ENCODE measurements around the gene MYCL. TPM values are rescaled to one million over a fixed set of nuclear protein-coding genes. Genes with fewer than 3 reads are reported as not detected.

MYCL gene
- polyA plus RNA-seq (2011; rRNA removed) (1.3 and 1.5 TPM in 2 replicates), polyA plus RNA-seq (2017; fragmentation: RNase III; extraction: RNeasy Plus Mini Kit Qiagen cat#74134 plus additional on column Dnase treatment) (0.62 to 0.68 TPM (median 0.67 TPM) in 3 replicates), polyA minus RNA-seq (2011; rRNA and poly(A)+ RNA removed) (1.7 and 2.0 TPM in 2 replicates)
- 0.63 and 0.92 TPM in 2 replicates for polyA plus RNA-seq (2012; cell fraction: cytosol; rRNA removed)
- polyA plus RNA-seq (2012; cell fraction: nucleus; rRNA removed) = 0.52 and 0.82 TPM in 2 replicates

- peak within 1 kb of the TSS; percentile 71 to 83 for H3K27ac ChIP-seq
- peaks cover 10% of the 10 kb centered on the region; the same call in 2 of the 3 replicates for H3K4me1 ChIP-seq
- ATAC-seq (peak; percentile 80 to 83), DNase-seq (ENCODE audit: low read depth in 1 of 2, low spot score in 1 of 2) (peak; percentile 72 to 80), FAIRE-seq (no peak)
- POLR2A ChIA-PET = interaction anchor here (0.6 to 1.8 kb wide), 8 partner anchors 9 to 138 kb away, joined by 3 to 8 read pairs (median 3); partner anchors contain the start of genes CAP1 and TRIT1
- H3K9me3 ChIP-seq = no peaks in the 10 kb centered on the region
- H3K4me2 ChIP-seq = peak within 1 kb of the TSS; percentile 99
- H3K4me3 ChIP-seq = peak within 1 kb of the TSS; percentile 60
- CTCF ChIA-PET = interaction anchor here (0.6 to 2.8 kb wide), 34 partner anchors 9 to 605 kb away, joined by 3 to 29 read pairs (median 5); partner anchors contain the start of genes CAP1 and TRIT1
- WGBS (ENCODE audit: missing lambda C conversion rate) = 0% methylated on average over 3 of the region's 92 CpGs
- TF ChIP-seq BCL3 (IDR thresholded peaks at IDR 0.05) (no peak), REST (IDR thresholded peaks at IDR 0.05) (no peak), RARB (CRISPR knock-in tag; IDR thresholded peaks at IDR 0.05) (no peak), NPAS2 (CRISPR knock-in tag; IDR thresholded peaks at IDR 0.05; ENCODE audit: borderline replicate concordance) (no peak), HOXB5 (CRISPR knock-in tag; IDR thresholded peaks at IDR 0.05) (0 out of 2 replicates have a peak, but pooled peaks have one; percentile 60), HDAC2 (IDR thresholded peaks at IDR 0.05) (no peak), RAD21 (conservative IDR thresholded peaks at IDR 0.05 in 1 of 2, IDR thresholded peaks at IDR 0.05 in 1 of 2) (peak; percentile 40 to 68), FOSB (CRISPR knock-in tag; IDR thresholded peaks at IDR 0.05) (no peak), POLR2AphosphoS2 (conservative IDR thresholded peaks at IDR 0.05; ENCODE audit: low read length) (no peak), ESRRA (IDR thresholded peaks at IDR 0.05; ENCODE audit: borderline replicate concordance, low read length) (no peak), ZC3H11A (IDR thresholded peaks at IDR 0.05) (no peak), RCOR1 (IDR thresholded peaks at IDR 0.05; ENCODE audit: low read depth, low read length) (no peak), FOXS1 (CRISPR knock-in tag; IDR thresholded peaks at IDR 0.05) (no peak; the same call in 1 of the 2 replicates), ZSCAN20 (CRISPR knock-in tag; IDR thresholded peaks at IDR 0.05) (no peak), CHD2 (IDR thresholded peaks at IDR 0.05; ENCODE audit: low read length, partially characterized antibody) (no peak), KDM1A (IDR thresholded peaks at IDR 0.05; ENCODE audit: low read depth) (no peak), KDM5A (IDR thresholded peaks at IDR 0.05) (no peak), ATOH8 (CRISPR knock-in tag; IDR thresholded peaks at IDR 0.05; ENCODE audit: low read depth) (peak; percentile 76; the same call in 1 of the 2 replicates), HOXA7 (CRISPR knock-in tag; IDR thresholded peaks at IDR 0.05) (no peak), PHF8 (IDR thresholded peaks at IDR 0.05; ENCODE audit: borderline replicate concordance, low read depth) (no peak), SMC3 (IDR thresholded peaks at IDR 0.05) (peak; percentile 78), CBX8 (IDR thresholded peaks at IDR 0.05) (no peak), MYC (IDR thresholded peaks at IDR 0.05; ENCODE audit: borderline replicate concordance, low read length) (no peak), CBX2 (IDR thresholded peaks at IDR 0.05; ENCODE audit: borderline replicate concordance, low read depth) (no peak), JUN (IDR thresholded peaks at IDR 0.05) (no peak), EP300 (IDR thresholded peaks at IDR 0.05) (no peak), CHD4 (IDR thresholded peaks at IDR 0.05; ENCODE audit: borderline replicate concordance) (no peak), MAX (IDR thresholded peaks at IDR 0.05) (no peak), HES2 (IDR thresholded peaks at IDR 0.05) (no peak), POLR2A (IDR thresholded peaks at IDR 0.05; ENCODE audit: low read length) (peak; percentile 54), ELK1 (IDR thresholded peaks at IDR 0.05; ENCODE audit: low read depth, low read length) (no peak), PBX3 (IDR thresholded peaks at IDR 0.05) (no peak)
These were observed at the start of gene MYCL for GRCh38 chr1:39901714-39902459. TSS of gene MYCL (minus strand) at chr1:39901917. CDS start at chr1:39901434, 483 bp downstream.

All from A549 (cell line).